Mesenchymal stem cell (in vitro differentiated cells and primary cell): ENCODE data around the gene PSMA7.

ENCODE experiments used
- DNase-seq: peaks from one replicate; pipeline ENCODE4 v3.0.0-alpha.2; 2013
- H2AFZ ChIP-seq: one replicate; pipeline ENCODE4 v1.6.1; 2013; ENCODE audit warnings: low read depth, mild to moderate bottlenecking, control low read depth, inconsistent platforms, low read length, moderate library complexity
- H2AK5ac ChIP-seq: 2 replicates; pipeline ENCODE4 v1.6.1; 2013; ENCODE audit warnings: low read length, moderate library complexity, mild to moderate bottlenecking, inconsistent platforms; ENCODE audit not compliant: severe bottlenecking
- H2BK120ac ChIP-seq: one replicate; pipeline ENCODE4 v1.6.1; 2013; ENCODE audit warnings: low read depth, mild to moderate bottlenecking, inconsistent platforms, low read length, moderate library complexity
- H2BK12ac ChIP-seq, 2 experiments: one replicate each; pipeline ENCODE4 v1.6.1; 2013; ENCODE audit warnings: inconsistent platforms in 2 of 2, low read length in 2 of 2, mild to moderate bottlenecking in 2 of 2, moderate library complexity in 2 of 2, control low read depth in 1 of 2
- H2BK15ac ChIP-seq: one replicate; pipeline ENCODE4 v1.6.1; 2013; ENCODE audit warnings: mild to moderate bottlenecking, low read depth, inconsistent platforms; ENCODE audit not compliant: poor library complexity, severe bottlenecking
- H2BK5ac ChIP-seq: 2 replicates; pipeline ENCODE4 v1.6.1; 2013; ENCODE audit warnings: low read depth, mild to moderate bottlenecking, low read length, control low read depth, inconsistent platforms; ENCODE audit not compliant: poor library complexity, severe bottlenecking
- H3K14ac ChIP-seq, 2 experiments: one replicate each; pipeline ENCODE4 v1.6.1; 2013; ENCODE audit warnings: inconsistent platforms in 2 of 2, low read length in 2 of 2, control low read depth in 1 of 2, mild to moderate bottlenecking in 1 of 2, moderate library complexity in 1 of 2
- H3K18ac ChIP-seq, 2 experiments: one replicate each; pipeline ENCODE4 v1.6.1; 2013; ENCODE audit warnings: inconsistent platforms in 2 of 2, low read length in 2 of 2, control low read depth in 1 of 2, low read depth in 1 of 2, mild to moderate bottlenecking in 1 of 2
- H3K23ac ChIP-seq, 2 experiments: one replicate each; pipeline ENCODE4 v1.6.1; 2013; ENCODE audit warnings: inconsistent platforms in 2 of 2, low read length in 2 of 2, mild to moderate bottlenecking in 2 of 2, moderate library complexity in 2 of 2, control low read depth in 1 of 2
- H3K27ac ChIP-seq: 2 replicates; pipeline ENCODE4 v1.5.1; 2013; ENCODE audit warnings: mild to moderate bottlenecking, moderate library complexity, low read length, control low read depth, inconsistent platforms; ENCODE audit not compliant: poor library complexity, severe bottlenecking
- H3K27me3 ChIP-seq, 2 experiments: 2 replicates each; pipeline versions ENCODE4 v1.6.1 to v1.7.0; 2013; ENCODE audit warnings: low read length in 2 of 2, mild to moderate bottlenecking in 2 of 2, moderate library complexity in 2 of 2, control low read depth in 1 of 2, inconsistent platforms in 1 of 2; ENCODE audit not compliant: control insufficient read depth in 1 of 2, insufficient read depth in 1 of 2
- H3K36me3 ChIP-seq, 2 experiments: 2 replicates each; pipeline versions ENCODE4 v1.6.1 to v1.7.0; 2013; ENCODE audit warnings: low read length in 2 of 2, control low read depth in 1 of 2, inconsistent platforms in 1 of 2, low read depth in 1 of 2, mild to moderate bottlenecking in 1 of 2; ENCODE audit not compliant: insufficient read depth in 2 of 2, control insufficient read depth in 1 of 2
- H3K4ac ChIP-seq, 2 experiments: one replicate each; pipeline ENCODE4 v1.6.1; 2013; ENCODE audit warnings: inconsistent platforms in 2 of 2, low read length in 2 of 2, mild to moderate bottlenecking in 2 of 2, moderate library complexity in 2 of 2, control low read depth in 1 of 2, low read depth in 1 of 2
- H3K4me1 ChIP-seq: 2 replicates; pipeline ENCODE4 v1.6.1; 2013; ENCODE audit warnings: low read depth, low read length, control low read depth; ENCODE audit not compliant: control insufficient read depth, insufficient read depth
- H3K4me2 ChIP-seq: 2 replicates; pipeline ENCODE4 v1.6.1; 2013; ENCODE audit warnings: low read length, mild to moderate bottlenecking, inconsistent platforms; ENCODE audit not compliant: poor library complexity, severe bottlenecking
- H3K4me3 ChIP-seq, 2 experiments: 2 replicates each; pipeline versions ENCODE4 v1.5.1 to v1.7.0; 2013; ENCODE audit warnings: low read length in 2 of 2, mild to moderate bottlenecking in 2 of 2, control low read depth in 1 of 2, low read depth in 1 of 2; ENCODE audit not compliant: insufficient read depth in 1 of 2
- H3K79me1 ChIP-seq: replicated peaks from 2 replicates; pipeline ENCODE4 v1.6.1; 2013; ENCODE audit warnings: mild to moderate bottlenecking, control low read depth, low read length, inconsistent platforms; ENCODE audit not compliant: poor library complexity, severe bottlenecking
- H3K9ac ChIP-seq: 2 replicates; pipeline ENCODE4 v1.7.0; 2013; ENCODE audit warnings: mild to moderate bottlenecking, low read length, moderate library complexity
- H3K9me3 ChIP-seq: 2 replicates; pipeline ENCODE4 v1.7.0; 2013; ENCODE audit warnings: mild to moderate bottlenecking, low read length; ENCODE audit not compliant: control insufficient read depth
- H4K8ac ChIP-seq: one replicate; pipeline ENCODE4 v1.6.1; 2013; ENCODE audit warnings: inconsistent platforms, mild to moderate bottlenecking, low read length, moderate library complexity
- H4K91ac ChIP-seq: one replicate; pipeline ENCODE4 v1.6.1; 2013; ENCODE audit warnings: mild to moderate bottlenecking, low read length, inconsistent platforms
- WGBS: methylation state at CpG from one replicate; pipeline ENCODE4 v1.1.7; 2013; ENCODE audit warnings: mixed read lengths; 5-methylcytosine and 5-hydroxymethylcytosine counted together

The PSMA7 gene

DNA sequence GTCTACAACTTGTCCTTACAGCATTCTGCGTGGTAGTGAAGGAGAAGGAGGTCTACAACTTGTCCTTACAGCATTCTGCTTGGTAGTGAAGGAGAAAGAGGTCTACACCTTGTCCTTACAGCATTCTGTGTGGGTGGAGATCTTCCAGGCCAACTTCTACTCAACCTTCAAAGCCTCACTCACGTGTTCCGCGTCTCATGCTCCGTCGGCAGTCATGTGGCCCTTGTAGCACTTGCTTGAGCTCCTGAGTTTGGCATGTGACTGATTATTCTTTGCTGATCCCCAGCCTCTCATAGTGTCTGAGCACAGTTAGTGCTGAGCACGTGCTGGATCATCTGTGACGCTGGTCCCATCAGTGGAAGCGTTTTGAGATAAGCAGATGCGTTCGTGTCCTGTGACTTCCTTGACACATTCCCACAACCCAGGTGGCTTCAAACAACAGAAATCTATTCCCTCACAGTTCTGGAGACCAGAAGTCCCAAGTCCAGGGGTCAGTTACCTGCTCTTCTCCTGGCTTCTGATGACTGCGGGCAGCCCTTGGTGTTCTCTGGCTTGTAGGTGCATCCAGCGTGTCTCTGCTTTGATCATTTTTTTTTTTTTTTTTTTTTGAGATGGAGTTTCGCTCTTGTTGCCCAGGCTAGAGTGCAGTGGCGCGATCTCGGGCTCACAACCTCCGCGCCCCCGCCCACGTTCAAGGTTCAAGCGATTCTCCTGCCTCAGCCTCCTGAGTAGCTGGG lies 3.0 kb upstream of the PSMA7 start:
- H2BK15ac ChIP-seq = no peak overlapping the region
- H4K91ac ChIP-seq = no peak overlapping the region
- H2AFZ ChIP-seq = no peak overlapping the region
- H3K4me3 ChIP-seq = no peak overlapping the region
- peak overlapping the region in 1 of 2 experiments; percentile 40 for H3K23ac ChIP-seq
- no peak overlapping the region for H3K27ac ChIP-seq
- H2BK120ac ChIP-seq = no peak overlapping the region
- 97% methylated on average over 22 of the region's 22 CpGs for WGBS
- peaks cover 9% of the 10 kb centered on the region for H3K79me1 ChIP-seq
- H3K4me2 ChIP-seq = no peak overlapping the region
- no peaks in the 10 kb centered on the region for H3K9me3 ChIP-seq
- no peak for DNase-seq
- H3K4me1 ChIP-seq = peaks cover 36% of the 10 kb centered on the region
- no peak overlapping the region for H2BK12ac ChIP-seq
- H4K8ac ChIP-seq = no peak overlapping the region
- H2AK5ac ChIP-seq = no peak overlapping the region
- no peak overlapping the region for H3K9ac ChIP-seq
- no peak overlapping the region for H3K4ac ChIP-seq
- no peak overlapping the region for H3K18ac ChIP-seq
- no peak overlapping the region for H2BK5ac ChIP-seq
- peaks cover 11 to 26% of the 10 kb centered on the region in 2 experiments for H3K36me3 ChIP-seq
- H3K14ac ChIP-seq = no peak overlapping the region
- no peaks in the 10 kb centered on the region for H3K27me3 ChIP-seq

DNA sequence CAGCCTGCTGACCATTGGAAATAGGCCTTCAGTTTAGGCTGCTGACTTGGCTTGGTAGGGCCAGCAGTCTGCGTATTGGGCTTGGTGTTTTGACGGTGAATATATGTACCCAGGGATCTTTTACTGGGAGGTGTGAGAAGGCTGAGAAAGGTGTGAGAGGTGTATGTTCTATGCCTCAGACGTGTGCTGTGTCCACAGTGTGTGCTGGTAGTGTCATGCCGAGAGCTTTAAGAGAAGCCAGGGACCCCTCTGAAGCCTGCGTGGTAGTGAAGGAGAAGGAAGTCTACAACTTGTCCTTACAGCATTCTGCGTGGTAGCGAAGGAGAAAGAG lies 2.5 kb upstream of the PSMA7 start:
- no peak for DNase-seq
- Histone ChIP-seq H2AK5ac (no peak overlapping the region), H3K4me2 (no peak overlapping the region), H3K4me1 (peaks cover 40% of the 10 kb centered on the region), H2BK12ac (no peak overlapping the region), H3K4ac (no peak overlapping the region), H3K79me1 (peaks cover 6% of the 10 kb centered on the region), H3K27ac (no peak overlapping the region), H2BK5ac (no peak overlapping the region), H3K23ac (peak overlapping the region in 1 of 2 experiments; percentile 40), H3K36me3 (peaks cover 12 to 24% of the 10 kb centered on the region in 2 experiments), H2BK15ac (no peak overlapping the region), H3K4me3 (peak overlapping the region in 1 of 2 experiments; percentile 82), H3K27me3 (no peaks in the 10 kb centered on the region), H3K18ac (no peak overlapping the region), H4K91ac (no peak overlapping the region), H2BK120ac (no peak overlapping the region), H3K9ac (no peak overlapping the region), H2AFZ (no peak overlapping the region), H3K14ac (no peak overlapping the region), H4K8ac (no peak overlapping the region), H3K9me3 (no peaks in the 10 kb centered on the region)
- 94% methylated on average over 7 of the region's 7 CpGs for WGBS

DNA sequence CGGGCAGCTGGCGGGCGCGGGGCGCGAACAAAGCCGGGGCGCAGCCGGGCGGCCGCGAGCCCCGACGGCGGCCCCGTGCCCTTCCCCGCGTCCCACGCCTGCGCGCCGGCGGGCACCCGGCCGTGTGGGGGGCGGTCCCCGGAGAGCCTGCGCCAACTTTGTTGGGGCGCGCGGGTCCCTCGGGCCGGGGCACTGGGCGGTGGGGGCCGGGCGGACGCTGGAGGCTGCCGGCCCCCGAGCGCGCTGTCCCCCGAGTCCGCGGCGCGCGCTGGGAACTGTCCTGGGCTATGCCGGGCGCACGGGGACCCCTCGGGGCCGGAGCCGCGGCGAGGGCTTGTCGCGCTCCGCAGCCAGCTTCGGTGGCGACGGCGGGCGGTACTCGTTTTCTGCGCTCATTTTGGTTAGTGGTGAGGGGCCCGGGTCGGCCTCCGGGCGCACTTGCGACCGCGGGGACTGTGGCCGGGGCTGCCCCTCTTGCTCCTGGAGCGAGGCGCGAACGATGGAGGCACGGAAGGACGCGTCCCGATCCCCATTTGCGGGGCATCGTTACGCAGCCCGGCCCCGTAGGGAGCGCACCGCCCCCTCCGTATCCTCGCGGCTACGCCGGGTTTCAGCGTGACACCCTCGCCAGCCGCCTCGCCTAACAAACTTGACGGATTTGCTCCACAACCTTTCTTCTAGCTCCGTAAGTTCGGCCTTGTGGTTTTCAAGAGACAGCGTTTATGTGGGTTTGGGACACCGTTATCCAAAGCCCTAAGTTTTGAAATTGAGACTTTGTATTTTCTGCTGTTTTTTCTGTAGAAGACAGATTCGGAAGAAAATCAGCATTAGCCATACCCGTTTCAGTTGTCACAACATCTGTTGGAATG lies 997 bp upstream of the PSMA7 start:
- Histone ChIP-seq H2BK5ac (no peak overlapping the region), H3K18ac (peak overlapping the region; percentile 41 to 90), H3K27me3 (no peaks in the 10 kb centered on the region), H4K91ac (peak overlapping the region; percentile 93), H3K4me1 (peaks cover 29% of the 10 kb centered on the region), H2BK120ac (peak overlapping the region; percentile 15), H2AFZ (peak overlapping the region; percentile 84), H3K4me3 (peak overlapping the region; percentile 82 to 91), H3K4ac (peak overlapping the region in 1 of 2 experiments; percentile 86), H3K4me2 (peak overlapping the region; percentile 77), H2BK15ac (no peak overlapping the region), H3K9me3 (no peaks in the 10 kb centered on the region), H3K23ac (peak overlapping the region in 1 of 2 experiments; percentile 77), H2AK5ac (no peak overlapping the region), H2BK12ac (peak overlapping the region in 1 of 2 experiments; percentile 70), H3K14ac (peak overlapping the region in 1 of 2 experiments; percentile 88), H3K79me1 (peaks cover 4% of the 10 kb centered on the region), H4K8ac (peak overlapping the region; percentile 45), H3K27ac (no peak overlapping the region), H3K36me3 (peaks cover 27 to 28% of the 10 kb centered on the region in 2 experiments), H3K9ac (peak overlapping the region; percentile 88)
- DNase-seq = peak; percentile 78
- WGBS = 3% methylated on average over 50 of the region's 104 CpGs
